HG02642 (cell line): Measurements from ENCODE around the gene SERP2.

Experiments used
- ATAC-seq: cut with Tn5 transposase; IDR thresholded peaks from one replicate; pipeline ENCODE4 v1.9.1; 2021; ENCODE audit warnings: mild to moderate bottlenecking; ENCODE audit not compliant: unreplicated experiment, poor library complexity

The SERP2 gene

DNA sequence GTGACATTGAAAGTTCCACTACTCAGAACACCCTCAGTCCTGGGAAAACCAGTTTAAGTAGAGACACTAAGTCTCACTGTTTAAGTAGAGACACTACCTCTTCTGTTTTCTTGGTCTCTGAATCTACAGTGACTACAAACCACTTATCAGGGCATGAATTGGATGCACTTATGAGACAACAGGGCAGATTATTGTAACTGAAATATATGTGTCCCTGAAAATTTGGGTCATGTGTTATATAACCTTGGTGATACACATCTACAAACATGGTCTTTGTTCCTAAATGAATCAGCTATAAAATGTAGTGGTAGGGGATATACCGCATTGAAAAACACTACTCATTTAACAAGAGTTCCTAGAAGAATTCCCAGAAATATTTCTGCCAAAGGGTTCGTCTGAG lies 55.7 kb downstream of the SERP2 start:
- no peak for ATAC-seq

DNA sequence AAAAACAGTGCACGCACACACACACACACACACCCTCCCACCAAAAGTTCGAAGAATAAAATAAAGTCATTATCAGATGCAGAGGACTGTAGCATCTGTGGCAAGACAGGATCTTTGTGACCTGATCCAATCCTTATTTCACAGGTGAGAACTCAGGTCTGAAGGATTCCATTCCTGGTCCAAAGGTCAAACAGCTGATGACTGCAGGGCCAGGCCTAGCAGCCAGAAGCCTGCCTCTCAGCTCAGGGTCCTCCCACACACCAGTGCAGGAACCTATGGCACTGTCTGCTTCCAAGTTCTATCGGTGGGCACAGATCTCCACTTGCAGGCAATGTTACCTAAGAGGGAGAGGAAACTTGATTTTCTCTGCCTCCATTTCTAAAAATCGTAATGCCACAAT lies 57.5 kb downstream of the SERP2 start:
- ATAC-seq = no peak

DNA sequence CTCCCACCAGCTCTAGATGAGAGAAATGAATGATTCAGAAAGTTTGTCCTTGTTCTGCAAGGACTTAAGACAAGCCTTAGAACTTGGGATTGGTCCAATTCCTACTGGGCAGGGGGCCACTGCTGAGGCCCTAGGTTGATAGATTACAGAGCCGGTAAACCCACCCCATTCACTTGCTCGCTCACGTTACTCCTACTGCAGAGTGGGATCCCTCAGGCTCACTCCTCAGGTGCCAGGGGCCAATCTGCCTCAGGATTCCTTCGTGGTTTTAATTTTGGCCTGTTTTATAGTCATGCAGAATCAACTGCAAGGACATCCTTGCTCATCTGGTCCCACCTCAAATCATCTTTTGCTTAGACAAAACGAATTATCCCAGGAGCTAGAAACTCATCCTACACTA lies 59.0 kb downstream of the SERP2 start:
- no peak for ATAC-seq

DNA sequence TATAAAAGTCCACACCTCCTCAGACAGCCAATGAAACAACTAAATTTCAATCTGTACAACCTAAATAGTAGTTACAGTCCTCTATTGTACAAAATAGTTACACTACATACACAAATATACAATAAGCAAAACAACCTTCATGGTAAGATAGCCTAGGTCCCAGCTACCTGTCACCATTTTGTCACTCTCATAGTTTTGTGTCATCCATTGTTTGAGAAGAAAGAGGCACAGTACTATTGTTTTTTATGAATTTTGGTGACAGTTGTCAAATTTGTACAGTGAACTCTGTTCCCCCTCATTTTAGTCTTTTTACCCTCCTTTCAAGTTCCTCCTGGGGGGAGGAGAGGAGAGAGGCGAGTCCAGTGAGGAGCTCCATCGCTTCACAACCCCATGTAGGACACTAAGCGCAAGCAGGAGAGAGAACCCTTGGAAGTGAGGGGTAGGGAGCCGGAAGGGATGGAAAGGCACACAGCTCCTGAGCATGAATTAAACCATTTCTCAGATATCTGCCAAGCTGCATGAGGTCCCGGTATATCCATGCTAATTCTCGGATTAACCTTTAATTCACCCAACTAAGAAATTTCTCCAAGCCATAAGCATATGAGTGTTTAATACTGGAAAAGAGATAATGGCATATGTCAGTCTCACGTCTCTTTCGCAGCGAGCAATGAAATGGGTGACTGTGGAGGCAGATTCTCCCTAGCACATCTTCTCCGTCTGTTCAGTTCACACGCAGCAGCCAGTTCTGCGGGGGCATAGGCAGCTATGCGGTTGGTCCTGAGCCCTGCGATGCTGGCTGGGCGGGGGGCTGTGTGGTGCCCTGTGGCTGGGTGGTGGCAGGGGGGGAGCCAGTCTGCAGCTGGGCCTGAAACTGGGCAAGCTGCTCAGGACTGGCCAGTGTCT lies 60.5 kb downstream of the SERP2 start:
- ATAC-seq = no peak

DNA sequence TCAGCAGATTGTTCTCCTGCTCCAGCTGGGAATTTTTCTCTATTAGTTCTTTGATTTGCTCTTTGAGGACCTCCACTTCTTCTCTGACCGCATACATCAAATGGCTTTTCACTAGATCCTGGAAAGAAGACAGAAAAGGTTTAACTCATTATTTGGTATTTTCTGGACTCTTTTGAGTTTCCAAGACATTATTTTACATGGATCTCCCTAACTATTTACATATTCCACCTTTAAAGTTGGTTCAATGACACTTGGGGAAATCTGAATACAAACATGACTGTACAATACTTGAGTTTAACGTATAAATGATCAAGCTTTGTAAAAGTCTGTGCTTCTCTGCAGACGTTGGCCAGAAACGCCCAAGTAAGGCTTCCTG lies 61.1 kb downstream of the SERP2 start:
- no peak for ATAC-seq

DNA sequence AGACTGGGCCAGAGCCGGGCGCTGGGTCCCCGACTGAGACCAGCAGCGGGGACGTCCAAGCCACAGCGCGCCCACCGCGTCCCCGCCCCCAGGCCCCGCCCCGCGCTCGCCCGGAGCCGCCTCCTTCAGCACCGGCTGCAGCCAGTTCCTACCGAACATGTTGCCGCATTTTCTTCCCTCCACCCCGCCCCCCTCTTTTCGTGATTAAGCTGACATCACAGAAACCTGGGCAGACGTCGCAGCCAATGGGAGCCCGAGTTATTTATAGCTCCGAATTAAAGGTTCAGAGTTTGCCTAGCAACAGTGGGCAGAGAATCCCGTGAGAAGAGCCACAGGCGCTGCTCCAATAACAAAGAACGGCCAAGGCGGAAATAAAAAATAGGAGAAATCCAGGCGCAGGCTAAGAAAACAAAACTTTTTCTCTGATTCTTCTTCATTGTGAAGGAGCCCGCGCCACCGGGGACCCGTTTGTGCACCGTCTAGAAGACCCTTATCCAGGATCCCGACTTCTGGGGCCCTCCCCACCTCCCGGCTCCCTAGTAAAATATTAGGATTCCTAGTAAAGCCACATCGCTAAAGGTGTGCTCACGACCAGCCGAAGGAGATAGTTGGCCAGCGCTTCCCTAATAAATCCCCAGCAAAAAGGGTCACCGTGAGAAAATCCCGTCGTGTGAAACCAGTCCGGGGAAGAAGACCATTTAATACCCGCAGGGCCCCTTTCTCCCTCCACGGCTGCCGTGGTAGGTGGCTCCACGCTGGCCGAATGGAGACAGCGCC lies 61.7 kb downstream of the SERP2 start:
- peak; percentile 75 for ATAC-seq

DNA sequence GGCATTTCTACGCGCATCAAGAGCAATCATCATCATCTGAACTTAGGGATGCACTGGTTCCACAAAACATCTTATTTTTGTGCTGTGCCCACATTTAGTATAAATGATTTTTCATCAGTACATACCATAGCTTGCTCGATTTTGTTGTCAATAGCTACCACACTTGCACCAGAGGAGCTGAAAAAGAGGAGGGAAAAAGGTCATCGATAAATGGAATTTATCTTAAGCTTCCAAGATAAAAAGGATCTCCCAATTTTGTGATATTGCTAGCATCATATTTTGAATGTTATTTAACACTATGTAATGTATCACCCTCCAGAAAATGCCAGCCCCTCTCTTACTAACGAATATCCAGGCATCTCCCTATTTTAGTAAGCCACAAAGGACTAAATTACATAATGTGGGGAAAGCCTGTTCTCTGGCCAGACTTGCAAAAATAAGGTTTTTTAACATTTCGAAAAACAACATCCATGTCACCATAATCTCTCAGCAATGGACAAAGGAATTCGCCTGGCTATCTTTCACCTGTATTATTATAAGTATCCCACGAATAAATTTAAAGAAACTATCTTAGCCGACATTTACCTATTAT lies 62.4 kb downstream of the SERP2 start:
- ATAC-seq = no peak

DNA sequence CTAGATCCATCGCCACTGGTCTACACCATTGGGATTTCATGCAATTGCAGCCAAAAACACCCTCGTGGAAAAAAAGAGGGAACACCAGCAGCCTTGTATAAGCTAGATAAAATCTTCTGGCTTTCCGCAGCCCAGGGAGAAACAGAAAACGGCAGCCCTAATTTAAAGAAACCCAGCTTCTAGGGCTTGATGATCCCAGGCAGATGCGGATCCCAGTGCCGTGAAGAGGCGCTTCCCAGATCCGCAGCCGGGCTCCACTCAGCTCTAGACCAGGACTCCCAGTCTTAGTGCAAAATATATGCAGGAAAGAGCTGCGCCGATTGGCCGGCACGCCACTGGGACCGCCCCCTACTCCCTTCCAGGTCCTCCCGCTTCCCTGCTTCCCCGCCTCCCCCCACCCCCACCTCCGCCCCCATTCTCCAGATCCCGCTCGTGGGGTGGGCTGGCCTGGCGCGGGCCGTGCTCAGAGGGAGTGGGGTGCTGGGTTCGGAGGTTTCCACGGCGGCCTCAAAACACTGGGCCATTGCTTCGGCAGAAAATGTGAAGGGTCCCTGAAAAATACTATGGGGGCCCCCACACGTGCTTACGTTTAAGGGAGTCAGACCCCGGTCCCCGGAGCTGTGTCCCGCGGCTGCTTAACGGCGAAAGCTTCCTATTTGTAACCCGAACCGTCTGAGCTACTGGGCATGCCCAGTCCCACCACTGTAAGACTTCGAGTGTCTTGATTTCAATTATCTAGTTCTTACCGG lies 63.1 kb downstream of the SERP2 start:
- no peak for ATAC-seq

DNA sequence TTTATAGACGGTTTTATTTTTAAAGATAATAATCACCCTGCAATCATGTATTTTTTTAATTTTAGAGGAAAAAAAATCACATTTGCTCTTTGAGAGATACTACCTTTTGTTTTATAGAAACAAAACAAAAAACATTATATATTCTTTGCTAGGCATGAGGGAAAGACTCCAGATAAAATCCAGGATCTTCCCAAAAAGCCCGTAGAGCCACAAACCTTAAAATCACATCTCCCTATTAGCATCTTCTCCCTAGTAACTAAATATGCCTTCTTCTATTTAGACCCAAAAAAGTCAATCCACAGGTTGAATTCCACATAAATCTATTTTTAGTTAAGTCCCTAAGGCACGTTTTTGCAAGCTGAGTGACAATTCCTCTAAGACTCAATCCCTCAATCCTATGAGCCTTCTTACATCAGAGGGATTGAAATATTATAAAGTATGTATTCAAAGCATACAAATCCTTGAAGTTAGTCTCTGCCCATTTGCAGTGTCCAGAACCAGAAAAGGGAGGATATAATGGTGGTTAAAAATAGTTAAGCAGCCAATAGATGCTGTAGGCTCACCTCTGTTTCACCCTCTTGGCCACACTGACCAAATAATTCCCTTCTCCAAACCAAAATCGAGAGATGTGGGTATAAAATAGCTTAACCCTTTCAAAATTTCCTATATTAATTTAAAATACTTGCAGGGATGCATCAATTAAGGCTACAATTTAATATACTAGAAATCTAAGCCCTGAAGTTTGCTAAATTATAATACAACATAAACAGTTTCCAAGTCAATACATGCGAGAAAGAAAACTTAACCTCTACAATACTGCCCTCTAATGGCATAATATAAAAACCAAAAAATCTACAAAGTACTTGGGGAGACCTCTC lies 64.0 kb downstream of the SERP2 start:
- no peak for ATAC-seq

DNA sequence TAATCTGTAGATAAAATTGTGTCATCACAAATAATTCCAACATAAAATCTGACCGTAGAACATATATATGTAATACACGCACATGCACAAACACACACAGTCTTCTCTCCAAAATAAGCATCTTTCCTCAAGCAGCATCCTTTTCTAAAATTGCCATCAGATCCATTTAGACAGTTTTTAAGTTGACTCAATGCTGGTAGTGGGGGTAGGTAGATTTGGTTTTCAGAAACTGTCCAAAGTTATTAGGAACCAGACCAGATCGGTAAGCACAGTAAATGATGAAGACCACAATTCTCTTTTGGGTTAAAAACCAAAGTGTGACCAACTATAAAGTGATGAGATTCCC lies 64.6 kb downstream of the SERP2 start:
- no peak for ATAC-seq

DNA sequence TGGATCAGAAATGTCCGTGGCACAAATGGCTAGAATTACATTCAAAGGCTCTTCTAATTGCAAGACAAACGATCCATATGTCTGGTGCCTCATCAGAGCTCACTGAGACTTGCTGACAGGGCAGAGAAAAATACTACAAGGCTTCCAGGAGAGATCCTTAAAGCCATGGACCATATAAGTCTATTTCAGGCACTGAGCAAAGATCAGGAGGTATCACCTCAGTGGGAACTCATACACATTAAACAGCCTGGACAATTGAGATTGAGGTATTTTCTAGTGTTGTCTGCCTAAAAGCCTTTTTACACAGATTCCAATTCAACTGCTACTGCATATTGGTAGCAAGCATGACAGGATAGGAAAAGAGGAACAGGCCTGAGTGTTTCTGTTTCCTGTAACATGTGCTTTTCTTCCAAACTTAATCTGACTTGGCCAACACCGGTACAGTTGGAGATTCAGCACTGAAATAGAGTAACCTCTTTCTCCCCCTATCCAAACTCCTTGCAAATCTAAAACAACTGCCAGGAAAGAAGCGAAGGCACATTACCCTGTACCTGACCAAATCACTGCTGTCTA lies 65.9 kb downstream of the SERP2 start:
- no peak for ATAC-seq

DNA sequence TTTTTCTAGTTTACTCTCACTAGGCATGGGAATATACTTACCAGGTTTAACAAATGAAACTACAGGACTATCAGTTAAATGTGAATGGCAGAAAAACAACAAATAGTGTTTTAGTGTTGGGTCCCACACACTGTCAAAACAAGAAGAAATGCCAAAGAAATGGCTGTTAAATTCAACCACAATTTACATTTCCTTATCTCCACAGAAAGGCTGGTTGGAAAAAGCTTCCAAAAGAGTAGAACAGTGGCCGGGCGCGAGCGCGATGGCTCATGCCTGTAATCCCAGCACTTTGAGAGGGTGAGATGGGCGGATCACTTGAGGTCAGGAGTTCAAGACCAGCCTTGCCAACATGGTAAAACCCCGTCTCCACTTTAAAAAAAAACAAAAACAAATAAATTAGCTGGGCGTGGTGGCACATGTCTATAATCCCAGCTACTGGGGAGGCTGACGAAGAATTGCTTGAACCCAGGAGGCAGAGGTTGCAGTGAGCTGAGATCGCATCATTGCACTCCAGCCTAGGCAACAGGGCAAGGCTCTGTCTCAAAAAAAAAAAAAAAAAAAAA lies 66.5 kb downstream of the SERP2 start:
- ATAC-seq = no peak
